Mucosa of descending colon (tissue), 3 donors: ENCODE data around the gene KCNQ2. TPM values are rescaled to one million over a fixed set of nuclear protein-coding genes. Genes with fewer than 3 reads are reported as not detected.

Experiments
- ATAC-seq: fragments of 200-7000 bp; cut with Tn5 transposase; one replicate; pipeline ENCODE4 v1.9.1; 2020; ENCODE audit warnings: mild to moderate bottlenecking, moderate library complexity
- DNase-seq, 3 donors: peaks; one replicate each; pipeline ENCODE4 v3.0.0-alpha.2; 2020
- H3K36me3 ChIP-seq: fragments of 200-600 bp; one replicate; pipeline ENCODE4 v1.8.0; 2021; ENCODE audit warnings: low read depth, mild to moderate bottlenecking
- H3K4me1 ChIP-seq: fragments of 200-600 bp; one replicate; pipeline ENCODE4 v1.8.0; 2021; ENCODE audit warnings: low read depth, mild to moderate bottlenecking
- H3K4me3 ChIP-seq: fragments of 200-600 bp; one replicate; pipeline ENCODE4 v1.8.0; 2021; ENCODE audit warnings: mild to moderate bottlenecking
- H3K9me3 ChIP-seq: fragments of 200-600 bp; one replicate; pipeline ENCODE4 v1.8.0; 2021; ENCODE audit warnings: mild to moderate bottlenecking
- CTCF ChIP-seq: fragments of 200-600 bp; IDR thresholded peaks from one replicate; pipeline ENCODE4 v1.8.0; 2022; ENCODE audit warnings: antibody characterized with exemption, mild to moderate bottlenecking
- intact Hi-C, 2 donors: fragments of 100-400 bp; cut with DNase I in 1 of 2; cut with micrococcal nuclease in 1 of 2; formaldehyde crosslinking; loops; one replicate each; pipeline versions ENCODE4 v1.11.0 to v1.11.1; 2022; cut with DNase I, micrococcal nuclease
- total RNA-seq, 3 donors: library from RNA; stranded (reverse); fragmentation: NEBNext Ultra II Directional in 2 of 3; extraction: Animal tissue kit (Norgen Biotek cat#: 25700) in 2 of 3; gene quantifications; one replicate each; pipeline versions ENCODE4 v1.2.1 to v1.2.4, GENCODE V29; 2021 to 2023
- donor health status: DM: no; HTN: no; CAD: no; lungs with moderate emphysema.
- donor health status: DM: no; HTN: no; CAD: no.
- donor health status: DM: no; HTN: yes; CAD: no.

KCNQ2 gene
- total RNA-seq, 3 donors from 2014 or later: 1.4 TPM; not detected in 2

- ATAC-seq: no peak
- H3K36me3 ChIP-seq: no peaks in the 10 kb centered on the region
- no peaks in the 10 kb centered on the region for H3K4me1 ChIP-seq
- H3K9me3 ChIP-seq: no peaks in the 10 kb centered on the region
- no peak for TF ChIP-seq CTCF
- intact Hi-C loops: no loop called here
- no peak overlapping the region for H3K4me3 ChIP-seq
- DNase-seq: no peak
These were observed 56.6 kb downstream of the KCNQ2 start for GRCh38 chr20:63415647-63416391.

- ATAC-seq (no peak), DNase-seq (no peak)
- H3K36me3 ChIP-seq: no peaks in the 10 kb centered on the region
- intact Hi-C loops: no loop called here
- no peaks in the 10 kb centered on the region for H3K9me3 ChIP-seq
- no peaks in the 10 kb centered on the region for H3K4me1 ChIP-seq
- H3K4me3 ChIP-seq: no peak overlapping the region
- TF ChIP-seq CTCF: no peak
These were observed 57.6 kb downstream of the KCNQ2 start for GRCh38 chr20:63414720-63415430.

GRCh38 chr20:63413963-63414684, 58.3 kb downstream of the KCNQ2 start:
- Histone ChIP-seq H3K4me3 (no peak overlapping the region), H3K9me3 (no peaks in the 10 kb centered on the region), H3K36me3 (no peaks in the 10 kb centered on the region), H3K4me1 (no peaks in the 10 kb centered on the region)
- intact Hi-C loops: no loop called here
- ATAC-seq (no peak), DNase-seq (no peak)
- TF ChIP-seq CTCF: no peak

GRCh38 chr20:63413323-63413722, 59.1 kb downstream of the KCNQ2 start:
- Histone ChIP-seq H3K4me3 (no peak overlapping the region), H3K4me1 (no peaks in the 10 kb centered on the region), H3K36me3 (no peaks in the 10 kb centered on the region), H3K9me3 (no peaks in the 10 kb centered on the region)
- ATAC-seq (no peak), DNase-seq (no peak)
- intact Hi-C loops: no loop called here
- TF ChIP-seq CTCF: no peak

GRCh38 chr20:63412889-63413288, 59.6 kb downstream of the KCNQ2 start:
- no peaks in the 10 kb centered on the region for H3K36me3 ChIP-seq
- no peak for TF ChIP-seq CTCF
- ATAC-seq (no peak), DNase-seq (no peak)
- H3K9me3 ChIP-seq: no peaks in the 10 kb centered on the region
- intact Hi-C loops: no loop called here
- H3K4me1 ChIP-seq: no peaks in the 10 kb centered on the region
- no peak overlapping the region for H3K4me3 ChIP-seq
